Activated B cell treated with CpG ODN at 0.5 μM for 24 hours (primary cell): ENCODE data around the gene KRTAP10-12. TPM values are rescaled to one million over a fixed set of nuclear protein-coding genes. Genes with fewer than 3 reads are reported as not detected.

Experiments
- ATAC-seq: fragments of 200-7000 bp; cut with Tn5 transposase; one replicate; pipeline ENCODE4 v1.10.0; 2021; ENCODE audit warnings: low read depth, mild to moderate bottlenecking, moderate library complexity
- CTCF ChIA-PET: fragments of 350-600 bp; sonication (Branson Sonifier 250); formaldehyde crosslinking; loops from one replicate; lab custom pipeline; 2021; ENCODE audit warnings: antibody characterized with exemption; lab: Charles Lee
- POLR2A ChIA-PET: fragments of 350-600 bp; sonication (Branson Sonifier 250); formaldehyde crosslinking; loops from one replicate; lab custom pipeline; 2021; ENCODE audit warnings: antibody characterized with exemption; lab: Charles Lee
- DNase-seq: peaks from one replicate; pipeline ENCODE4 v3.0.0; 2022
- H3K27ac Mint-ChIP-seq: one replicate; pipeline ENCODE4 v1.8.0; 2020; ENCODE audit warnings: mixed read lengths
- H3K27me3 Mint-ChIP-seq: one replicate; pipeline ENCODE4 v1.8.0; 2021; ENCODE audit warnings: mixed read lengths
- H3K36me3 Mint-ChIP-seq: one replicate; pipeline ENCODE4 v1.8.0; 2021; ENCODE audit warnings: low read depth, mixed read lengths
- H3K4me1 Mint-ChIP-seq: one replicate; pipeline ENCODE4 v1.8.0; 2021; ENCODE audit warnings: mixed read lengths
- H3K4me3 Mint-ChIP-seq: one replicate; pipeline ENCODE4 v1.8.0; 2020; ENCODE audit warnings: mild to moderate bottlenecking, mixed read lengths
- H3K9me3 Mint-ChIP-seq: one replicate; pipeline ENCODE4 v1.8.0; 2020; ENCODE audit warnings: mixed read lengths
- intact Hi-C: fragments of 100-400 bp; cut with micrococcal nuclease; formaldehyde crosslinking; loops from one replicate; pipeline ENCODE4 v1.15.1; 2024
- total RNA-seq: library from RNA; stranded (reverse); gene quantifications from 2 replicates; pipeline ENCODE4 v1.2.3, GENCODE V29; 2022
- TF ChIP-seq, protein P1 (sequence below): fragments of 200-600 bp; IDR thresholded peaks from one replicate; pipeline ENCODE4 v1.8.0; 2022; ENCODE audit warnings: antibody characterized with exemption, mild to moderate bottlenecking

KRTAP10-12 gene
- total RNA-seq, 1 donor from 2014 or later = not detected

DNA sequence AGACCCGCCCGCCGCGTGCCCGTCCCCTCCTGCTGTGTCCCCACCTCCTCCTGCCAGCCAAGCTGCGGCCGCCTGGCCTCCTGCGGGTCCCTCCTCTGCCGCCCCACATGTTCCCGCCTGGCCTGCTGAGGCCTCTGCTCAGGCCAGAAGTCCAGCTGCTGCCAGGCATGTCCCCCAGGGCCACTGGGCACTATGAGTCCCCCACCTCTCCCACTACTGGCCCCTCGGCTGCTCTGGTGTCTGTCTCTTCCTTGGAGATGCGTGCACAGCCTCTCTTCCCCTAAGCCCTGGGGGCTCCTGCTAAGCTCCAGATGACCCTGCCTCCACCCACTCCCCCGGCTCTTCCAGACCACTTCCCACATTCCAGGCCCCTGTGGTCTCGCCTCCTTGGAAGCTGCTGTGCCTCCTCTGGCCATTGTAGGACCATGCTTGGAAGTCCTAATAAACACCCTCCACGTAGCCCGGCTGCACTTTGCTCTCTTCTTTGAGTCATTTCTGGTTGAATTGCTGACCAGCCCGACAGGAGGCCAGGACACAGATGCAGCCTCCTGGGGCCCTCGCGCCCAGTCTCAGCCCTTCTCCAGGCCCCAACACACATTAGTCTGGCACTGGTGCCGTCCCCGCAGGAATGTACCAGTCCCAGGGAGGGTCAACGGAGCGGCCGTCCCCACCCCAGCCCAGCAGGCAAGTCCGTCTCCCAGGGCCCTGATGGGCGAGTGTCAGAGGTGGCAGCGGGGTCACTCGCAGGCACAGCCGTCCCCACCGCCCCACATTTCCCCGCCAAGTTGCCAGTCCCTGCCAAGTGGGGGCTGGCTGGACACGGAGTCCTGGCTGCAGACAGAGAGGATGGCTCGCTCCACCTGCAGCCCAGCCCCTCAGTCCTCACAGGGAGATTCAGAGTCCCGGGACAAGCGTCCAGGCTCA, 1.1 kb downstream of the KRTAP10-12 start:
- DNase-seq = no peak
- Mint-ChIP-seq H3K27ac (no peak overlapping the region), H3K4me1 (no peaks in the 10 kb centered on the region), H3K36me3 (no peaks in the 10 kb centered on the region), H3K27me3 (peaks cover 56% of the 10 kb centered on the region), H3K4me3 (no peak overlapping the region), H3K9me3 (peaks cover 5% of the 10 kb centered on the region)
- POLR2A ChIA-PET = no interaction called here
- CTCF ChIA-PET = no interaction called here
- ATAC-seq = no peak
- TF ChIP-seq, protein P1, sequence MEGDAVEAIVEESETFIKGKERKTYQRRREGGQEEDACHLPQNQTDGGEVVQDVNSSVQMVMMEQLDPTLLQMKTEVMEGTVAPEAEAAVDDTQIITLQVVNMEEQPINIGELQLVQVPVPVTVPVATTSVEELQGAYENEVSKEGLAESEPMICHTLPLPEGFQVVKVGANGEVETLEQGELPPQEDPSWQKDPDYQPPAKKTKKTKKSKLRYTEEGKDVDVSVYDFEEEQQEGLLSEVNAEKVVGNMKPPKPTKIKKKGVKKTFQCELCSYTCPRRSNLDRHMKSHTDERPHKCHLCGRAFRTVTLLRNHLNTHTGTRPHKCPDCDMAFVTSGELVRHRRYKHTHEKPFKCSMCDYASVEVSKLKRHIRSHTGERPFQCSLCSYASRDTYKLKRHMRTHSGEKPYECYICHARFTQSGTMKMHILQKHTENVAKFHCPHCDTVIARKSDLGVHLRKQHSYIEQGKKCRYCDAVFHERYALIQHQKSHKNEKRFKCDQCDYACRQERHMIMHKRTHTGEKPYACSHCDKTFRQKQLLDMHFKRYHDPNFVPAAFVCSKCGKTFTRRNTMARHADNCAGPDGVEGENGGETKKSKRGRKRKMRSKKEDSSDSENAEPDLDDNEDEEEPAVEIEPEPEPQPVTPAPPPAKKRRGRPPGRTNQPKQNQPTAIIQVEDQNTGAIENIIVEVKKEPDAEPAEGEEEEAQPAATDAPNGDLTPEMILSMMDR = no peak
- intact Hi-C loops = no loop called here

DNA sequence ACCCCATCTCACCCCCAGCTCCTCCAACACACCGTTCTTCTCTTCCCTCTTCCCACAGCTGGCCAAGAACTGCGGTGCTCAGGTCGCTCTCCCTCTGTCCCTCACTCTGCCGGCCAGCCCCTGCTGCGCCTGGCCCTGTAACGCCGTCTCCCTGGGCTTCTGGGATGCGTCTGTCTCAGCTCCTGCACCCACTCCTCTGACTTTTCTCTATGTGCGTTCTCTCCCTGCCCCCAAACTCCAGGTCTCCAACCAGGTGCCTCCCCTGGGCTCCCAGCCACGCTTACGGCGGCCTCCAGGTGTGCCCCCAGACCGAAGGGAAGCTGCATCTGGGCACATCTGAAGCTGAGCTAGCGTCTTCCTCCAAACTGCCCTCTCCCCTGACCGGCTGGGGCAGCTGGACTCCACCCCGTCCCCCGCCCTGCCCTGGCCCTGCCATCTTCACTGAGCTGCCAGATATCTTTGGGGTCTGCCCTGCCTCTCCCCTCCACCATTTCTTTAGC, 2.6 kb downstream of the KRTAP10-12 start:
- TF ChIP-seq, protein P1 = no peak
- H3K4me1 Mint-ChIP-seq = no peaks in the 10 kb centered on the region
- CTCF ChIA-PET = no interaction called here
- no peak overlapping the region for H3K4me3 Mint-ChIP-seq
- intact Hi-C loops = no loop called here
- POLR2A ChIA-PET = no interaction called here
- H3K27ac Mint-ChIP-seq = no peak overlapping the region
- H3K36me3 Mint-ChIP-seq = no peaks in the 10 kb centered on the region
- no peaks in the 10 kb centered on the region for H3K9me3 Mint-ChIP-seq
- no peak for DNase-seq
- H3K27me3 Mint-ChIP-seq = peaks cover 64% of the 10 kb centered on the region
- no peak for ATAC-seq

DNA sequence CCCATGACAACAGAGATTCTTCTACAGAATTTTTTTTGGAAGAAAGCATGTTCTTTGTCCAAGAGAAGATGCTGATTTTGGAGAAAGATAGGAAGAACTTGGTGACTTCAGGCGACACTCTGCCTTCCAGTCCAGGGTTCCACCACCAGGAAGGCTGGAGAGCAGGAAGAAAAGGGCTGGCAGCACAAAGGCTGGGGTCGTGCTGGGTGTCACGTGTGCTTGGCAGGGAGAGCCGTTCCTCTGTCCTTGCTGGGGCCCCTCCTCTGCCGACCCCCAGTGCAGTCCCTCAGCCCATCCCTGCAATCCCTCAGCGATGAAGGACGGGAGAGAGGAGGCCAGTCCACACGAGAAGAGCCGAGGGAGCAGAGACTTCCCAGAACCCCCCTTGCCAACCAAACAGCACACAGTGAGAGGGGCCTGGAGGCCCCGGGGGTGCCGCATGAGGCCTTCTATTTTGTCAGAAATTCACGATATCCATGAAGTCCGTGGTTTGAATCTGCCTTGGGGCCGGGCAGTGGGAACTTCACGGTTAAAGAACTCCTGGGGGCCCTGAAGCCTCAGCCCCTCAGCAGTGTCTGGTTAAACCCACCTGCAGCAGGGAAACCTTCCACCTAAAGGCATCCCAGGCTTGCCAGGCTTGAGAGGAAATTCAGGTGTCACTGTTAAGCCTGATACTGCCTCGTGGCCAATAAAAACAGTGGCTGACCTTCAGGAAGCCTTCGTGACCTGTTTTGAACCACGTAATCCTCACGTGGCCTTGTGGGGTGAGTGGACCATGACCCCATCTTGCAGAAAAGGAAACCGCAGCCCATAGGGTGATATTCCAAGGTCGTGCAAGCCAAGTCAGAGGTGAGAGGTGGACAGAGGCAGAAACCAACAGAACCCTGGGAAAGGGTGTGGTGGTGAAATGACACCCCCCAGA, 3.4 kb downstream of the KRTAP10-12 start:
- ChIA-PET POLR2A (no interaction called here), CTCF (no interaction called here)
- Mint-ChIP-seq H3K9me3 (peaks cover 3% of the 10 kb centered on the region), H3K27me3 (peaks cover 69% of the 10 kb centered on the region), H3K4me3 (no peak overlapping the region), H3K36me3 (no peaks in the 10 kb centered on the region), H3K4me1 (no peaks in the 10 kb centered on the region), H3K27ac (no peak overlapping the region)
- no peak for ATAC-seq
- intact Hi-C loops = no loop called here
- TF ChIP-seq, protein P1 = no peak
- no peak for DNase-seq

DNA sequence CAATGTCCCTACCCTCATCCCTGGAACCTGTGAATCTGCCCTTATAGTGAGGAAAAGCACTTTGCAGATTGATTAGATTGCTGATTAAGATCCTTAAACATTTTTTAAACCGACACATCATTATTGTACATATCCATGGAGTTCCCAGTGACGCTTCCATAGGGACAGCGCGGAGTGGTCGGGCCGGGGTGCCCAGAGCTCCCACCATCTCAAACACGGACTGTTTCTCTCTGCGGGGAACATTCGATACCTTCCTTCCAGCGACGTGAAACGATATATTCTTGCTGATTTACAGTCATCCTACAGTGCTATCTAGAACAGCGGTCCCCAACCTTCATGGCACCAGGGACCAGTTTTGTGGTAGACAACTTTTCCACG, 4.0 kb downstream of the KRTAP10-12 start:
- TF ChIP-seq, protein P1 = no peak
- peaks cover 73% of the 10 kb centered on the region for H3K27me3 Mint-ChIP-seq
- intact Hi-C loops = no loop called here
- no peak overlapping the region for H3K4me3 Mint-ChIP-seq
- H3K9me3 Mint-ChIP-seq = peaks cover 8% of the 10 kb centered on the region
- POLR2A ChIA-PET = no interaction called here
- no peak overlapping the region for H3K27ac Mint-ChIP-seq
- ATAC-seq = no peak
- H3K4me1 Mint-ChIP-seq = no peaks in the 10 kb centered on the region
- H3K36me3 Mint-ChIP-seq = no peaks in the 10 kb centered on the region
- no peak for DNase-seq
- CTCF ChIA-PET = no interaction called here

DNA sequence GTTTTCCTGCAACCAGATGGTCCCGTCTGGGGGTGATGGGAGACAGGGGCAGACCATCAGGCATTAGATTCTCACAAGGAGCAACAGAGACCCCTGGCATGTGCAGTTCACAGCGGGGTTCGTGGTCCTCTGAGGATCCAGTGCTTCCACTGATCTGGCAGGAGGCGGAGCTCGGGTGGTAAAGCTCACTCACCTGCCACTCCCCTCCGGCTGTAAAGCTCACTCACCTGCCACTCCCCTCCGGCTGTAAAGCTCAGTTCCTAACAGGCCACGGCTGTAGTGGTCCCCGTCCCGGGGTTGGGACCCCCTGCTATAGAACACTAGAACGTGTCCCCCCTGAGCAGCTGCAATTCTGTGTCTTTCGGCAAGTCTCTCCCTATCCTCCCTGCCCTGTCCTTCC, 4.6 kb downstream of the KRTAP10-12 start:
- H3K4me3 Mint-ChIP-seq = no peak overlapping the region

More for the DNA sequence above, 4.6 kb downstream of the KRTAP10-12 start:
- Mint-ChIP-seq H3K36me3 (no peaks in the 10 kb centered on the region), H3K4me1 (no peaks in the 10 kb centered on the region), H3K27me3 (peaks cover 71% of the 10 kb centered on the region), H3K27ac (no peak overlapping the region), H3K9me3 (peaks cover 10% of the 10 kb centered on the region)
- ATAC-seq = no peak
- no peak for DNase-seq
- intact Hi-C loops = no loop called here
- ChIA-PET CTCF (no interaction called here), POLR2A (no interaction called here)
- TF ChIP-seq, protein P1 = no peak
